ENCODE results near the gene DHRS1. TPM values are rescaled to one million over a fixed set of nuclear protein-coding genes. Genes with fewer than 3 reads are reported as not detected.

Gene DHRS1
- polyA plus RNA-seq, 1 donor (not counting 4 experiments of a cell fraction or from before 2014, with no cell fraction given) = 65.1 TPM

DNA sequence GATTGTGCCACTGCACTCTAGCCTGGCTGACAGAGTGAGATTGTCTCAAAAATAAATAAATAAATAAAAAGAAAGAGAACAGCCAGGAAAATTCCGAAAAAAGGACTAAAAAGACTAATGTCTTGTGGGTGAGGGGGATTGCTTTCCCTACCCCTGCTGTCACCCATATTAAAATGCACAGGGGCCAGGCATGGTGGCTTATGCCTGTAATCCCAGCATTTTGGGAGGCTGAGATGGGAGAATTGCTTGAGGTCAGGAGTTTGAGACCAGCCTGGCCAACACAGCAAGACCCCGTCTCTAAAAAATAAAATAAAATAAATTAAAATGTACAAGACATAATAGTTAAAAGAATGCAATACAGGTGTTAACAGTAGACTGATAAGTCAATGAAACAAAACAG, 6.1 kb downstream of the DHRS1 start:
- Histone ChIP-seq H4K20me1 (ENCODE audit: control insufficient read depth, extremely low read depth, insufficient read depth, low read length) (no peaks in the 10 kb centered on the region), H3K9ac (ENCODE audit: control insufficient read depth, extremely low read depth, insufficient read depth, low read length) (no peak overlapping the region), H3K4me2 (ENCODE audit: control insufficient read depth, extremely low read depth, insufficient read depth, low read depth, low read length) (no peak overlapping the region), H3K27ac (ENCODE audit: control insufficient read depth, insufficient read depth, low read length) (no peak overlapping the region), H3K9me1 (ENCODE audit: control insufficient read depth, extremely low read depth, insufficient read depth, low read length) (no peaks in the 10 kb centered on the region), H3K9me3 (ENCODE audit: control insufficient read depth, low read depth, low read length) (no peaks in the 10 kb centered on the region), H3K4me1 (ENCODE audit: control insufficient read depth, extremely low read depth, insufficient read depth, low read length) (peaks cover 25% of the 10 kb centered on the region), H3K79me2 (ENCODE audit: control insufficient read depth, insufficient read depth, low read length) (peaks cover 12% of the 10 kb centered on the region), H3K27me3 (ENCODE audit: control insufficient read depth, extremely low read depth, insufficient read depth, low read length) (no peaks in the 10 kb centered on the region), H3K4me3 (ENCODE audit: control insufficient read depth in 2 of 3, extremely low read depth in 1 of 3, insufficient read depth in 2 of 3, low read depth in 1 of 3, low read length in 3 of 3) (no peak overlapping the region), H2AFZ (ENCODE audit: control insufficient read depth, low read length) (no peak overlapping the region), H3K36me3 (ENCODE audit: control insufficient read depth in 2 of 2, extremely low read depth in 1 of 2, insufficient read depth in 2 of 2, low read length in 2 of 2) (peaks cover 39 to 49% of the 10 kb centered on the region in 2 experiments)
- TF ChIP-seq, protein P1, sequence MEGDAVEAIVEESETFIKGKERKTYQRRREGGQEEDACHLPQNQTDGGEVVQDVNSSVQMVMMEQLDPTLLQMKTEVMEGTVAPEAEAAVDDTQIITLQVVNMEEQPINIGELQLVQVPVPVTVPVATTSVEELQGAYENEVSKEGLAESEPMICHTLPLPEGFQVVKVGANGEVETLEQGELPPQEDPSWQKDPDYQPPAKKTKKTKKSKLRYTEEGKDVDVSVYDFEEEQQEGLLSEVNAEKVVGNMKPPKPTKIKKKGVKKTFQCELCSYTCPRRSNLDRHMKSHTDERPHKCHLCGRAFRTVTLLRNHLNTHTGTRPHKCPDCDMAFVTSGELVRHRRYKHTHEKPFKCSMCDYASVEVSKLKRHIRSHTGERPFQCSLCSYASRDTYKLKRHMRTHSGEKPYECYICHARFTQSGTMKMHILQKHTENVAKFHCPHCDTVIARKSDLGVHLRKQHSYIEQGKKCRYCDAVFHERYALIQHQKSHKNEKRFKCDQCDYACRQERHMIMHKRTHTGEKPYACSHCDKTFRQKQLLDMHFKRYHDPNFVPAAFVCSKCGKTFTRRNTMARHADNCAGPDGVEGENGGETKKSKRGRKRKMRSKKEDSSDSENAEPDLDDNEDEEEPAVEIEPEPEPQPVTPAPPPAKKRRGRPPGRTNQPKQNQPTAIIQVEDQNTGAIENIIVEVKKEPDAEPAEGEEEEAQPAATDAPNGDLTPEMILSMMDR (optimal IDR thresholded peaks at IDR 0.05 in 1 of 3, IDR thresholded peaks at IDR 0.05 in 1 of 3, conservative IDR thresholded peaks at IDR 0.05 in 1 of 3; ENCODE audit: extremely low read depth in 1 of 3, insufficient read depth in 2 of 3, low read length in 3 of 3) = no peak
- no peak for TF ChIP-seq EZH2 (IDR thresholded peaks at IDR 0.05; ENCODE audit: low read length)
- DNase-seq (ENCODE audit: low read depth, low spot score) (no peak), FAIRE-seq (no peak)
- dilution Hi-C loops (cut with MboI; ENCODE audit: extremely low pct_ligation_motif_present, low sequenced_read_pairs) = no loop called here

GRCh38 chr14:24292118-24292807, 7.3 kb downstream of the DHRS1 start:
- no peak overlapping the region for H3K9ac ChIP-seq (ENCODE audit: control insufficient read depth, extremely low read depth, insufficient read depth, low read length)
- H3K4me3 ChIP-seq (ENCODE audit: control insufficient read depth in 2 of 3, extremely low read depth in 1 of 3, insufficient read depth in 2 of 3, low read depth in 1 of 3, low read length in 3 of 3) = no peak overlapping the region
- H3K4me2 ChIP-seq (ENCODE audit: control insufficient read depth, extremely low read depth, insufficient read depth, low read depth, low read length) = no peak overlapping the region
- H3K27ac ChIP-seq (ENCODE audit: control insufficient read depth, insufficient read depth, low read length) = no peak overlapping the region
- peaks cover 7% of the 10 kb centered on the region for H3K79me2 ChIP-seq (ENCODE audit: control insufficient read depth, insufficient read depth, low read length)
- FAIRE-seq (no peak), DNase-seq (ENCODE audit: low read depth, low spot score) (no peak)
- no peaks in the 10 kb centered on the region for H3K9me1 ChIP-seq (ENCODE audit: control insufficient read depth, extremely low read depth, insufficient read depth, low read length)
- H4K20me1 ChIP-seq (ENCODE audit: control insufficient read depth, extremely low read depth, insufficient read depth, low read length) = no peaks in the 10 kb centered on the region
- H3K27me3 ChIP-seq (ENCODE audit: control insufficient read depth, extremely low read depth, insufficient read depth, low read length) = no peaks in the 10 kb centered on the region
- no peak overlapping the region for H2AFZ ChIP-seq (ENCODE audit: control insufficient read depth, low read length)
- dilution Hi-C loops (cut with MboI; ENCODE audit: extremely low pct_ligation_motif_present, low sequenced_read_pairs) = no loop called here
- H3K4me1 ChIP-seq (ENCODE audit: control insufficient read depth, extremely low read depth, insufficient read depth, low read length) = peaks cover 13% of the 10 kb centered on the region
- TF ChIP-seq, protein P1 (optimal IDR thresholded peaks at IDR 0.05 in 1 of 3, IDR thresholded peaks at IDR 0.05 in 1 of 3, conservative IDR thresholded peaks at IDR 0.05 in 1 of 3; ENCODE audit: extremely low read depth in 1 of 3, insufficient read depth in 2 of 3, low read length in 3 of 3) = no peak
- no peak for TF ChIP-seq EZH2 (IDR thresholded peaks at IDR 0.05; ENCODE audit: low read length)
- peaks cover 39 to 47% of the 10 kb centered on the region in 2 experiments for H3K36me3 ChIP-seq (ENCODE audit: control insufficient read depth in 2 of 2, extremely low read depth in 1 of 2, insufficient read depth in 2 of 2, low read length in 2 of 2)
- H3K9me3 ChIP-seq (ENCODE audit: control insufficient read depth, low read depth, low read length) = no peaks in the 10 kb centered on the region

Measured in keratinocyte (primary cell).